Activated B cell treated with CpG ODN at 0.5 μM for 24 hours (primary cell): ENCODE data around the gene TOM1L1. TPM values are rescaled to one million over a fixed set of nuclear protein-coding genes. Genes with fewer than 3 reads are reported as not detected.

Experiments
- ATAC-seq: fragments of 200-7000 bp; cut with Tn5 transposase; one replicate; pipeline ENCODE4 v1.10.0; 2021; ENCODE audit warnings: low read depth, mild to moderate bottlenecking, moderate library complexity
- CTCF ChIA-PET: fragments of 350-600 bp; sonication (Branson Sonifier 250); formaldehyde crosslinking; loops from one replicate; lab custom pipeline; 2021; ENCODE audit warnings: antibody characterized with exemption; lab: Charles Lee
- POLR2A ChIA-PET: fragments of 350-600 bp; sonication (Branson Sonifier 250); formaldehyde crosslinking; loops from one replicate; lab custom pipeline; 2021; ENCODE audit warnings: antibody characterized with exemption; lab: Charles Lee
- DNase-seq: peaks from one replicate; pipeline ENCODE4 v3.0.0; 2022
- H3K27ac Mint-ChIP-seq: one replicate; pipeline ENCODE4 v1.8.0; 2020; ENCODE audit warnings: mixed read lengths
- H3K27me3 Mint-ChIP-seq: one replicate; pipeline ENCODE4 v1.8.0; 2021; ENCODE audit warnings: mixed read lengths
- H3K36me3 Mint-ChIP-seq: one replicate; pipeline ENCODE4 v1.8.0; 2021; ENCODE audit warnings: low read depth, mixed read lengths
- H3K4me1 Mint-ChIP-seq: one replicate; pipeline ENCODE4 v1.8.0; 2021; ENCODE audit warnings: mixed read lengths
- H3K4me3 Mint-ChIP-seq: one replicate; pipeline ENCODE4 v1.8.0; 2020; ENCODE audit warnings: mild to moderate bottlenecking, mixed read lengths
- H3K9me3 Mint-ChIP-seq: one replicate; pipeline ENCODE4 v1.8.0; 2020; ENCODE audit warnings: mixed read lengths
- CTCF ChIP-seq: fragments of 200-600 bp; IDR thresholded peaks from one replicate; pipeline ENCODE4 v1.8.0; 2022; ENCODE audit warnings: antibody characterized with exemption, mild to moderate bottlenecking
- intact Hi-C: fragments of 100-400 bp; cut with micrococcal nuclease; formaldehyde crosslinking; loops from one replicate; pipeline ENCODE4 v1.15.1; 2024
- total RNA-seq: library from RNA; stranded (reverse); gene quantifications from 2 replicates; pipeline ENCODE4 v1.2.3, GENCODE V29; 2022

The TOM1L1 gene
- total RNA-seq, 1 donor from 2014 or later = not detected

- H3K9me3 Mint-ChIP-seq = no peaks in the 10 kb centered on the region
- ChIA-PET CTCF (no interaction called here), POLR2A (no interaction called here)
- no peak overlapping the region for H3K27ac Mint-ChIP-seq
- no peak overlapping the region for H3K4me3 Mint-ChIP-seq
- no peak for ATAC-seq
- DNase-seq = no peak
- no peaks in the 10 kb centered on the region for H3K4me1 Mint-ChIP-seq
- no peaks in the 10 kb centered on the region for H3K27me3 Mint-ChIP-seq
- H3K36me3 Mint-ChIP-seq = no peaks in the 10 kb centered on the region
- TF ChIP-seq CTCF = no peak
- intact Hi-C loops = no loop called here
Observed at GRCh38 chr17:54932711-54933110, 32.1 kb downstream of the TOM1L1 start.

DNA sequence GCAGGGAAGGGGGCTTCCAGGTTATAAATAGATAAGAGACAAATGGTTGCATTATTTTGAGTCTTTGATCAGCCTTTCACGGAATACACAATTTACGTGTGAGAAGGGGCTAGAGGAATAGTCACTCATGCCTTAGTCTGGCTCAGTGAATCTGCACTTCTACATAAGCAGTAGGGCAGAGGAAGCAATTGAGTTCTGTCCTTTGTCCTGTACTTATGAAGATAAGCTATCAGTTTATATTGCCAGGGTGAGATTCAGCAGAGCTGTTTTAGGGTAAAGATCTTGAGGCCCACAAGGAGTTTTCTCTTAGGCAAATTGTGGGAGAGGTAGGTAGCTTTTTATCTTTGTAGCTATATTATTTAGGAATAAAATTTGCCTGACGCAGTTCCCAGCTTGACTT, 33.3 kb downstream of the TOM1L1 start:
- Mint-ChIP-seq H3K36me3 (no peaks in the 10 kb centered on the region), H3K27me3 (no peaks in the 10 kb centered on the region), H3K27ac (no peak overlapping the region), H3K4me3 (no peak overlapping the region), H3K9me3 (no peaks in the 10 kb centered on the region), H3K4me1 (no peaks in the 10 kb centered on the region)
- no peak for TF ChIP-seq CTCF
- no peak for ATAC-seq
- no peak for DNase-seq
- CTCF ChIA-PET = no interaction called here
- POLR2A ChIA-PET = no interaction called here
- intact Hi-C loops = no loop called here

GRCh38 chr17:54935471-54935870, 34.8 kb downstream of the TOM1L1 start:
- ChIA-PET POLR2A (no interaction called here), CTCF (no interaction called here)
- DNase-seq (no peak), ATAC-seq (no peak)
- Mint-ChIP-seq H3K27ac (no peak overlapping the region), H3K9me3 (no peaks in the 10 kb centered on the region), H3K4me3 (no peak overlapping the region), H3K27me3 (no peaks in the 10 kb centered on the region), H3K4me1 (no peaks in the 10 kb centered on the region), H3K36me3 (no peaks in the 10 kb centered on the region)
- intact Hi-C loops = no loop called here
- no peak for TF ChIP-seq CTCF

DNA sequence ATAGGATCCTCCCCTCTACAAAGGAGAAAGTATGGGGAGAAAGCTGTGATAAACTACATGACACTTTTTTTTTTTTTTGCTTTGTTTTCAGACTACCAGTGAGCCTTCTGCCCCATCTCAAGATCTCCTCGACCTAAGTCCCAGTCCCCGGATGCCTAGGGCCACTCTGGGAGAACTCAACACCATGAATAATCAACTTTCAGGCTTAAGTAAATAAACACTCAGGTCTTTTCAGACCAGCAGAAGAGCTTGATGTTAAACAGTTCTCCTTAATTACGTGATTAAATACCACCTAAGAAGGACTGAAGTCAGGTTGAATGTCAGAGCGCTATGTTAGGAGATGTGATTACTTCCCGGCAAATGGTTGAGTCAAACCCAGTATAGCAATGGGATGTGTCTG, 36.4 kb downstream of the TOM1L1 start:
- H3K27ac Mint-ChIP-seq = no peak overlapping the region
- no peak overlapping the region for H3K4me3 Mint-ChIP-seq

DNA sequence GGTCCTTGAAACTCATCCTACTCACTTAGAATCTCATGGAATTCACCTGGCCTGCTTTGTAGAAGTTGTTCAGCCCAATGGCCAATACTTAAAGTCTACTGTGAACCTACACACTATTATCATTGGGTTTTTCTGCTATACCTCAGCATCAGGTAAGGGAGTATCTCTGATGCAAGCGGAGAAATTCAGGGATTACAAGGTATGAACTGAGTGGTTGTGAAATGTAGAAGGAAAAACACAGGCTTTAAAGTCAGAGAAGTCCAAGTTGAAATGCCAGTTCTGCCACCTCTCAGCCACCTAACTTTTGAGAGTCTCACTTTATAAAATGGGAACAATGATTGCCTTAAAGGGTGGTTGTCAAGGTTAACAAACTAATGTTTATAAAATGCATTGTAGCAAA, 36.8 kb downstream of the TOM1L1 start:
- CTCF ChIA-PET = no interaction called here

More for the DNA sequence above, 36.4 kb downstream of the TOM1L1 start:
- DNase-seq = no peak
- TF ChIP-seq CTCF = no peak
- Mint-ChIP-seq H3K27me3 (no peaks in the 10 kb centered on the region), H3K9me3 (no peaks in the 10 kb centered on the region), H3K36me3 (no peaks in the 10 kb centered on the region), H3K4me1 (no peaks in the 10 kb centered on the region)
- intact Hi-C loops = no loop called here
- ATAC-seq = no peak
- POLR2A ChIA-PET = no interaction called here
- CTCF ChIA-PET = no interaction called here

More for the DNA sequence above, 36.8 kb downstream of the TOM1L1 start:
- no peak overlapping the region for H3K27ac Mint-ChIP-seq
- ATAC-seq (no peak), DNase-seq (no peak)
- H3K36me3 Mint-ChIP-seq = no peaks in the 10 kb centered on the region
- no peaks in the 10 kb centered on the region for H3K27me3 Mint-ChIP-seq
- POLR2A ChIA-PET = no interaction called here
- no peak overlapping the region for H3K4me3 Mint-ChIP-seq
- intact Hi-C loops = no loop called here
- H3K4me1 Mint-ChIP-seq = no peaks in the 10 kb centered on the region
- no peak for TF ChIP-seq CTCF
- no peaks in the 10 kb centered on the region for H3K9me3 Mint-ChIP-seq
